Glomerular visceral epithelial cell (primary cell): ENCODE measurements around the gene FAM168A.

Experiments
- DNase-seq: peaks from one replicate; pipeline ENCODE4 v3.0.0-alpha.2; 2016; ENCODE audit errors: extremely low spot score

Gene FAM168A

DNA sequence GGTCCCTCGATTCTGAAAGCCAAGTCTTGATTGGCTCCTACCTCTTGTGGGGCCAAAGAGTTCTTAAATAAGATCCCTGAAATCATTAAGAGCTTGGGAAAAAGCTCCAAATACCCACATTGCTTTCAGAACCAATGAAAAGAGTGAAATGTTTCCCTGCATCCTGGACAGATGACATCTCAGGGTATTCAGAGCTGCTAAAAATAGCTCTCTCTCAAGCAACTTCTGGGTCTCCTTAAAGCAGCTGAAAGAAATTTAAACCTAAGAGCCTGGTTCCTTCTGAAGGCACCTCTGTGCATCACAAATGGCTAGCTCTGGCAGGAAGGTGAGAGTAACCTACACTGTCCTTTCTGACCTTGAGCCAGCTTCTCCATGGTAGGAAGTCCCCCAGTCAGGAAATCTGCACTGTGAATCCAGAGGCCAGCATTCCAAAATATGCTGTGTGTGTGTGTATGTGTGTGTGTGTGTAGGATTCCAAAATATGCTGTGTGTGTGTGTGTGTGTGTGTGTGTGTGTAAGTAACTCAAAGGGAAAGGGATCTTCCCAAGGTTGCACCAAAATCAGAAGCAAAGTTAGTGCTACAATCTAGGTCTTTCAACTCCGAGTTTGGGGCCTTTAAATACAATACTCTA, 171.6 kb downstream of the FAM168A start:
- no peak for DNase-seq

DNA sequence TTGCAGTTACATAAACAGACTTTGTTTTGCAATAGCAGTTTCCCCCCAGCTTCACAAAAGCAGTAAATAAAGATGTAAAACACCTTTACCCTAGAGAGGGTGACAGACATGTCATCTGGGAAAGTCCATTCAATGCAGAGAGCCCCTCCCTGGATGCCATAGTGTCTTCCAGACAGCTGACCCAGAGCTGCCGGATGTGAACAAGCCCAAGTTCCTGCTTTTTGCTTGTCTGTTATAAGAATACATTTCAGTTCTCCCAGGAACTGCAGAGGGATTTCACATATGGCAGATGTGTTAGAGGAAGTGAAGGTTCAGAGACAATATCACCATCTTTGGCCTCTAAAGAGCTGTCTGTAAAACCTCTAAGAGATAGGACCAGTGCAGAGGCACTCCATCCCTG, 172.8 kb downstream of the FAM168A start:
- no peak for DNase-seq

DNA sequence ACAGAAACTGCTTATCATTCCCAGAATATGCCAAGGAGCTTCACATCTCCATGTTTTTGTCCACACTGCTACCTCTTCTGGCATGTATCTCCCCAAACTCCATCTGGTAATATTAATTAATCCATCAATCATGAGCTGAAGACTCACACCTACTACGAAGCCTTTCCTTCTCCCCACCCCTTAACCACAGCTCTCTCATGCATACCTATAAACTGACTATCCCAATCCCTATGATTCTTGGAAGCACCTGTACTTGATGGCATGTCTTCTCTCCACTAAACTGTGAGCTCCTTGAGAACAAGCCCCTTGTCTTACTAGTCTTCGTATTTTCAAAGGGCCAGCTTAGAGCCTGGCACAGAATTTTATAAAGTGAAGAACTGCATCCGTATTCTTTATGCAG, 174.4 kb downstream of the FAM168A start:
- no peak for DNase-seq

DNA sequence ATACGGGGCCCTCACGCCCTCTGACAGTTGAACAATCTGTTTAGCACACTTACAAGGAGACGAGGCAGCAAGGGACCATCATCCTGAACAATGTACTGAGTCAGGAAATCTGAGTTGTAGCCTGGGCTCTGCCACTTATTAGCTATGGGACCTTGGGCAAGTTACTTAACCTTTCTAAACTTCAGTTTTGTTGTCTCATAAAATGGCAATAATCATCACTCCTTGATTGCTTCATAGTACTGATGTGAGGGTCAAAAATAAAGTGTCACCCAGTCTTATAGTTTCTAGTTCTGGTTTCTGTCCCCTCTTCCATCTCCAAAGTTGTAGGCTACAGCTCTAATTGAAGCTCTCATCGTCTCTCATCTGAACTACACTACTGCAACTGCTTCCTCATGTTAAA, 175.0 kb downstream of the FAM168A start:
- DNase-seq, result no peak

DNA sequence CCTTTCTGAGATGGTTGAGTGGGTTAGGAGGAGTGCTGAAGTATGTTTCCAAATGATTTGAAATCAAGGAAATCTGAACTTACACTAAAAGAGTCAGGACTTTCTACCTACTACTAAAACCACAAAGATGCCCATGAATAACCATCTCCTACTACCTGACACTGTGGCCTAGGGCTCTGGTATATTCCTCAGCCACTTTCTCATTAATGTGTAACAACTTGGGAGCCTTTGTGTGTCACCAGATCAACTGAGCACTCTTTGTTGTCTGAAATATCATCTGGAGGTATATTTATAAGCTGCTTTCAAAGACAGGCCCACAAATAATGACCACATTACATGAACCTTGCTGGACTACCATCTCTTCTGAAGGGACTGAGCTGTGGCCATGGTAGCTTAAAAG, 177.8 kb downstream of the FAM168A start:
- peak; percentile 40 for DNase-seq

DNA sequence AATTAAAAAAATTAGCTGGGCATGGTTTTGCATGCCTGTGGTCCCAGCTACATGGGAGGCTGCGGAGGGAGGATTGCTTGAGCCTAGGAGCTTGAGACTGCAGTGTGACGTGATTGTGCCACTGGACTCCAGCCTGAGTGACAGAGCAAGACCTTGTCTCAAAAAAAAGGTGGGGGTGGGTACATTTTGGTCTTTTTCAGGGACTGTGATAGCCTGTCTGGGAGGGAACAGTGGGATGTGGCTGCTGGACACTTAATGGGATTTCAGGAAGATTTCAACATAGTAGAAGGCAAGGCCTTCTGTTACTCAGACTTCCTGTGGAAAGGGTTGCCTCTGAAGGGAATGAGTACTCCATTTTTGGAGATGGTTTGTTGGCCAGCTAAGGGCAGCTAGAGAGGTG, 181.1 kb downstream of the FAM168A start:
- no peak for DNase-seq

DNA sequence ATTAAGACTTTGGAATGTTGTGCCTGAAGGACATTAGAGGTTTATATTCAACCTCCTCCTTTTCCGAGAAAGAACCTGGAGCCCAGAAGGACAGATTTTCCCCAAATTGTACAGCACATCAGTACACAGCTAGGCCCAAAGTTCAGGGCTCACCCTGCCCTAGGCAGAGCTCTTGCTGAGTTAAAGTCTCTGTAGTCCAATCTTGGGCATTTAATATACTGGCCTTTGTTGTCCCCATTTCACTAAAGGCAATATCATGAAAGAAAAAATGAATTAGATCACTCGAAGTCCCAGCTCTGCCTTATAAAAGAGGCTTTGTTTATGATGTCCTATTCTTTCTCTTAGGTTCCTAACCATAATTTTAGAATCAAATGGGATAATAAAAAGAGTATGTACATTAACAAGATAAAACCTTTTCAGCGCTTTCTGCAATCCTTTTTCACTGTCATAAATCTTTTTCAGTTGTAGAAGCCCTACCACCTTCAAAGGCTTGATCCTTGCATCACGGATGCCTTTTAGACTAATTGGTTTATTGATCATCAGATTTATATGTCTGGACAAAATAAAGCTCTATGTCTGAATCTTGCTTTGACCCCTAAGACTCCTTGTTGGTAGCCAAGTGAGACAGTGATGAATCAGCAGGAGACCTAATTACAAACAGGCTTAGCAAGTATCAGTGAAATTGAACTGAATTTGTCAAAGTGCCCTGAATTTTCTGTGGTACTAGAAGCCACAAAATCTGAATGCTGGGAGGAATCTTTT, 181.9 kb downstream of the FAM168A start:
- DNase-seq, result no peak

DNA sequence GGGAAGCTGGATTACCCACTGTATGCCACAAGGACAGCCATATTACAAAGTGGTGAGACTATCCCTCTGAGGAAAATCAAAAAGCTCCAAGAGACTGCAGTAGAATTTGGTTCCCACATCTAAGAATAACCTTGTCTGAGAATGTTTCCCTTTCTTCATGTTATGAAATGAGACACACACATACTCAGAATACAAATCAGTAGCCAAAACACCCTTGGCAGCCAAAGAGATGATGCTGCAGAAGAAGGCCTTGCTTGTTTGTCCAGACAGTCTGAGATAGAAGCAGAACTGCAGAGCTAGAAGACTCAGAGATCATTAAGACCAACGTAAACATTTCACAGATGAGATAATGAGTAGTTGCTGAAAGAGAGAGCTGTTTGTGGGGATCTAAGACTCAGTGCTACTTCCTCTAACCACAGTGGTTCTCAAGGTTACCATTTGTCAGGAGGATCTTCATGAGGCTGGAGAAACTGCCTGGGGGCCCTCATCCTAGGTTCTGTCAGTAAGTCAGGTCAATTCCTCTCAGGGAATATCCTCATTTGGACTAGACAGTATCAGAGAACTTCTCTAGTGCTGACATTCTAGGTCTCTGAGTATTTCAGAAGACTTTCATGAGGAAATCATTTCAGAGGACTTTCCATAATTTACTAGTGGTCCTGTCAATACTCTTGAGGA, 182.8 kb downstream of the FAM168A start:
- DNase-seq, result no peak

DNA sequence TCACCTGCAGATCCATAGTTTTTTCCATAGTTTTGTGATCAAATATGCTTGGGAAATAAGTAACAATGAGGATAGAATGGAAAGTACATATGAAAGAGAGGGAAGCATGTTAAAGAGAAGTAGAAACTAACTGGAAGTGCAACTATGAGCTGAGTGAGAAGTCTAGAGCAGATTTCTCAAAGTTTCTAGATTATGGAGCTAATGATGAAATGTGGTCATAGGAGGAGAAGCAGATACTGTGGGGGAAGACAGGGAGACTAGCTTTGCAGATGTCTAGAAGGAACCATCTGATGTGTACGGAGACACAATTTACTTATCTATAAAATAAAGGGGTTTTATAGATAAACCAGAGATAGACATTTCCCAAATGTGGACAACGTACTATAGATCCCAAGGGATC, 184.7 kb downstream of the FAM168A start:
- DNase-seq, result no peak

DNA sequence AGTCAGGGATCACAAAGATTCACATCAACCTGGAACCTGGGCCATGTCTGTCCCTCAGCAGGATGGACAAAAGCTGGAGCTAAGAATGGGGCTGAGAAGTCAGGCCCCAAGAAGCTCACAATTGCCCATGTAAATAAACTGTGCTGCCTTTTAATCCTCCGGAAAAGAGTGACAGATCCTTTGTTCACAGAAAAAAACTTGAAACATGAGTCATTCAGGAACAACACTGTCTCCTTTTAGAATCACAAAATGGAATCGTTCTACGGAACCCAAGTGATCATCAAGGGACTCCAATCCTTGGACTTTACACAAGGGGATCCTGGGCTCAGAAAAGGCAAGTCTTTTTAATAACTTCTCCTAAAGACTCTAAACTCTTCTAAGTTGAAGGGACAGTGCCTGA, 185.6 kb downstream of the FAM168A start:
- DNase-seq, result no peak

DNA sequence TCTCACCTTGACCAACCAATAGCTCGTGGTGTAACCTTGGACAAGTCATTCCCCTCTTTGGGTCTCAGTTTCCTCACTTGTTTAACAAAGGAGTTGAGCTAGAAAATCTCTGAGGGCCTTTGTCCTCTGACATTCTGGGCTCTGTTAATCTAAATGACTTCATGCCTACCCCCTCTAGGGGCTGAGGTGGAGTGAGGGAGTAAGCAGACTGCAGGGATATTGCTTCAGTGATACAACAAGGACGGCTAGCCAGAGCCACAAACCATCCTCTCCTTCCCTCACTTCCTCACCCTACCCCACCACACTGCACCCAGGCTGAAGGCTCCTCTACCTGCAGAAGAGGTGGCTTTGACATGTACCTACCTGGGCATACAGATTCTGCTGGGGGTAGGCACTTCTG, 186.9 kb downstream of the FAM168A start:
- DNase-seq, result no peak

DNA sequence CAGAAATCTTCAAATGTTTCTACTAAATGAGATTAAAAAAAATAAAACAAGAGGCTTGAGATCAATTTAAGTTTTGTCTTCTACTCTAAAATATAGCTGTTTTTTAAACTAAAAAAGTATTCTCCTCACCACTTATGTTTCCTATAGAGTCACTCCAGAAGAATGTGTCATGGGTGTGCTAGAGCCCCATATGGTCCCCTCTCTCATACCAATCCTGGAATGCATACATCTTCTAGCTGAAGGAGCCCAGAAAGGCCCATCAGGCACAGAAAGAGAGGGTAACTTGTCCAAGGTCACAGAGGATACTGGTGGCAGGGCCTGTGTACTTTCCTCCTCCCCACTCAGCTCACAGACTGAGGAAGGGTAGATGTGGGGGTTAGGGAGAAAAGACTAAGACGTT, 187.3 kb downstream of the FAM168A start:
- no peak for DNase-seq

DNA sequence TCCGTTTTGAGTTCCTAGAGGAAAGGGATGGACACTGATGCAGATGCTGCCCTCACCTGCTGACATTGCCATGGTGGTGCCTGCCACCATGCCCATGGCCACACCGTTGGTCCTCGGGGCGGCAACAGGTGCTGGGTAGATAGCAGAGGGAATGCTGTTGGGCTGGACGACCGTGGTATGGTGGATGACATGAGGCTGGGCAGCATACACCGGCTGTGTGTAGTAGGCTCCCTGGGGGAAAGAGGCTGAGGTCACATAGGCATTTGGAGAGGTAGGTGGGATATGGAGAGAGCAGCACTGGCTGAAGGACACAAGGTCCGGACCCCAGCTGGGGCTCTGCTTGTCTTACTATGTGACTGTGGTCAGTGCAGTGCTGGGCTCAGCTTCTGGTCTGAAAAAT, 188.5 kb downstream of the FAM168A start:
- no peak for DNase-seq

DNA sequence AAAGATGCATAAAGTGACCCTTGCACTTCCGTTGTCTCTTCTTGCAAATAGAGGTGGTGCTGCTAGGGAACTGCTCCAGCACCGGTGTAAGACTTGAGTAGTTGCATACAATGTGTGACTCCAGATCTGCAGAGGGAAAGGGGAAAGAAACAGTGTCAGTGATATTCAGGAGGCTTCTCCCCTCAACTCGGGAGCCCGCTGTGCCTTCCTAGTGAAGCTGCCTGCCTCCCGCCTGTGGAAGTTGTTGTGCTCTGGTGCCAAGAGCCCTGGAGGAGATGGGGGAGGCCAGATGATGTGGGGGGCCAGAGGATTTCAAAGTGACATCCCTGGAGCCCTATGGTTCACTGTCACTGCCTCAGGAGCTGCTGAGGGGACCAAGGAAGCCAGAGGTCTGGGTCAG, 191.3 kb downstream of the FAM168A start:
- DNase-seq, result no peak

DNA sequence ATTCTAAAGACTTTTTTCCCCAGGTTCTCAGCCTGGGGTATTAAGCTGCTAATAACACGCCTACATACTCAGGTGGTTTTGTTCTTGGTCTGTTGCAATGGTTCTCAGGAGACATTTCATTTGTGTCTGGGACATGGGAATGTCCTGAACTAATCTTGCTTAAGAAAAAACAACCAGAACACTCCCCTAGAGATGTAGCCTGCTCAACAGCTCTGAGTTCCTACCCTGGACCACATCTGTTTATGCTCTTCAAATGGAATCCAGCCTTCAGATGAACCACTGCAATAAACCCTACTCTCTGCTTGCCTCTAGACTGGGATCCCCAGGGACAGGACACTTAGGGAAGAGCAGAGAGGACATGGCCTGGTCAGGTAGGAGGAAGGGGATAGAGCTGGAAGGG, 191.8 kb downstream of the FAM168A start:
- DNase-seq, result no peak

DNA sequence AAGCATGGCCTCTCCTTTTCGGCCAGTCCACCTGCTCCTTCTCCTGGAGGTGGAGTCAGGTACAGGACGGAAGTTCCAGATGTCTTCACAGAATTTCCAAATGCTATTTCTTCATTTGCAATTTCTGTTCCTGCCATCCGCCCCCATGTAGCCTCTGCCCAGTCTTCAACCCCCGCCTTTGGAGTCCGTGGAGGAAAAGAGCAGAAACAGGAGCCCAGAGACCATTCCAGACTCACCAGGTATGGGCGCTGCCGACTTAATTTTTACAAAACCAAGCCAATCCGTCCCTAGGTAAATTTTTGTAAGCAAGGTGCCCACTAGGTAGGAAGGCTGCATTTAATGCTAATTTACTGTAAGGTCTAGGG, 192.8 kb downstream of the FAM168A start:
- DNase-seq, result no peak

DNA sequence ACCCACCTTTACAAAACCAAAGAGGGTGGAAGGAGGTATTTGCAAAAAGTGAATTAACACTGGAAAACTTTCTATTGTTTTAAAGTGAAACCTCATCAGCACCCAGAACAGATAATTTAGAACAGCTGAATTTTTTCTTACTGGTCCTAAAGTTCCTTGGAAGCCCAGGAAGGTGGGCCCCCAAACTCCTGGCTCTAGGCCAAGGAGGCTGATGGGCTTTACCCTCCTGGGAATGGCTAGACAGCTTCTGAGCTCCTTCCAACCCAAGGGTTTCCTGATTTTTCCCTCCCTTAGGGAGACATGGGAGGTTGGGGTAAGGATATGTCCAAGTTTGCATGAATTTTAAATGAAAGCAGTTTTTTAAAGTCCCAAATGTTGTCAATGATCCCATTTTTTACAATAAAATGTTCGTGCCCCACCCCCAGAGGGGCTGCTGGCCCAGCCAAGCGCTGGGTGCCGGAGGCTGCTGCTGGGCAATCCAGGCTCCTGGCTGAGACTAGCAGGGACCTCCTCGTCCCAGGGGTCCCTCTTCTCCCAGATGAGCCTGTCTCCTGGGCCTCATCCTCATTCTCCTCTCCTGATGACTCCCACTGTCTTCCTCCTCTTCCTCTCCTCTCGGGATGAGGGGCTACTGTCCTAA, 193.3 kb downstream of the FAM168A start:
- no peak for DNase-seq

DNA sequence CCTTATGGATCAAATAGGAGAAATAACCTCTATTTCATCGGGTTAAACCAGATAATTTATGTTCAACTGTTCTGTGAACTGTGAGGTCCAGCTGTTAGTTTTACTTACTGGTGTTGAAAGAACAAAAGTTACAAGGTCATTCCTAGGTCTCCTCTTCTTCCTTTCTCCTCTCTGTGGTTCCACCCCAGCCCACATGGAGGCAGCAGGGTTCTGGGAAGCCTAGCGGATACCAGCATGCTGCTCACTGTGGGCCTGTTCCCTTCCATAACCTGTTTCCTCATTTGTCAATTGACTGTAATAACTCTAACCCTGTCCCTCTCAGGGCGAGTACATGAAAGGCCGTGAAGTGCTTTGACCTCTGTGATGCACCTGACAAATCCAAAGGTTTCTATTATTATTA, 193.9 kb downstream of the FAM168A start:
- peak; percentile 54 for DNase-seq

DNA sequence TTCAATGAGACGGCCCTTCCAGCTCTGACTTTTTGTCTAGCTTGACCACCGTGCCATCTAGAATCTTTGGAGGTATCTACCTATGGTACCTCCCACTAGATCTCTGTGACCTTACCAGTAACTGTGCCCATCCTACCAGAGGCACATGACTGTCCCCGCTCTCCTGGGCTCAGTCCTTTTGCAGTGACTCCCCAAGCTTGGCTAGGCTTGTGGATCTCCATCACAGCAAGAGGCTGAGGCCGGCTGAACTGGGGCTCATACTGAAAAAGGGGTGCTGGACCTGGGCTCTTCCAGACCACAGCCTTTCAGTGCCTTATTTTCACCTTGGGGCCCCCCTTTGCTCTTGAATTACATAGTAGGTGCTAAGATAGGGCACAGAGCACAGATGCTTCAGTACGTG, 194.4 kb downstream of the FAM168A start:
- DNase-seq, result no peak

DNA sequence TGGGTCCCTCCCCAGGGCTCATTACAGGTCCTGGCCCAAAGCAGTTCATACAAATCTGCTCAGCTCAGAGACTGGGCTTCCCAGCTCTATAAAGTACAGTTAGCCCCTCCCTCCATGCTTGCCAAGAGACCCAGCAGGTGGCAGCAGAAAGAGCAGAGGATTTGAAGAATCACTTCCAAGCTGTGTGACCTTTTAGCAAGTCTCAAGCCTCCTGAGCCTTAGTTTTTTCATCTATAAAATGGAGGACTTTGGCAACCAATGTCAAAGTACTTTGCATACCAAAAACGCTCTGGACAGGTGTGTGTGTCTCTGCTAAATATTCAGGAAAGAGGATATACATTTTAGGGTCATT, 195.1 kb downstream of the FAM168A start:
- peak; percentile 31 for DNase-seq

DNA sequence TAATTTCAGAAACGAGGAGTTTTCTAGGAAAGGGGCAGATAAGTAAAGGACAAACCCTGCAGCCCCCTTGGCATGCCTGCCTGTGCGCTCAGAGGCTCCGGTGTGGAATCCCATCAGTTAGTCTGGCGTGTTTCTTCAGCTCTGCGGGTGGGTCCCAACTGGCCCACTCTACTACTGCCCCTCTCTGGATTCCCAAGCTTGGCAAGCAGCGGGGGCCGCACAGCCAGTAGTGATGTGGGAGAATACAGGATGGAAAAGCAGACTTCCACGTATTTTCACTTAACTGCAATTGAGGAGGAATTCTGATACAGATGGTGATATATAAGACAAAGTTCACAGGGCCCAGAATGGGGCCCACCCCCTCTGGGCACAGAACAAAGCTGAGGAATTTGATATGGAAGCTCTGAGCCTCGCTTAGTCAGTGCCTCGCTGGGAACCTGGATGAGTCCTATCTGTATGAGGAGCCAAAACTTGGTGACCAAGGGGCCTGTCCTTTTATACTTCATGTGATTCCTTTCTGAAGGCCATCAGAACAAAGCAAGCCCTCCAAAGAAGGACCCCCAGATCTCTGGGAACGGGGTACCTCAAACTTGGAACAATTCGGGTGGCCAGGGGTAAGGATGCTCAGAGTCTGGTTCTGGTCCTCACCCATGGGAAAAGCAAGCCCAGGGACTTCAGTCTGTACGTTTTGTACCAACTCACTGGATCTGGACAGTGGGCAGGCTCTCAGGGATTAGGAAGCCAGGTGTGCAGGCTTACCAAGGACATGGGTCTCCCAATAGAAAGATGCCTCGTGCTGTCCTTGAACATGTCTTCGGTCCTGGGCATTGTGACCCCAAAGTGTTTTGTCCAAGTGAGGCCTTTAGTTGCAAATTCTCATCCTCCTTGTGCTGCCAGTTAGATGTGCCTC, 195.7 kb downstream of the FAM168A start:
- DNase-seq, result no peak
